GM03348 (cell line): ENCODE data around the gene ITPK1.
"Not testable (repeated sequence)": the region's sequence is repeated elsewhere in the genome, so short reads cannot be mapped to it uniquely, and the experiment has no call there.

Experiments
- DNase-seq: peaks from one replicate; pipeline ENCODE4 v3.0.0; 2012; ENCODE audit warnings: low spot score

Gene ITPK1

GRCh38 chr14:93084866-93085857 is 30.6 kb downstream of the ITPK1 start:
- no peak for DNase-seq

- no peak for DNase-seq
These were observed 31.3 kb downstream of the ITPK1 start for GRCh38 chr14:93084402-93084801.

DNA sequence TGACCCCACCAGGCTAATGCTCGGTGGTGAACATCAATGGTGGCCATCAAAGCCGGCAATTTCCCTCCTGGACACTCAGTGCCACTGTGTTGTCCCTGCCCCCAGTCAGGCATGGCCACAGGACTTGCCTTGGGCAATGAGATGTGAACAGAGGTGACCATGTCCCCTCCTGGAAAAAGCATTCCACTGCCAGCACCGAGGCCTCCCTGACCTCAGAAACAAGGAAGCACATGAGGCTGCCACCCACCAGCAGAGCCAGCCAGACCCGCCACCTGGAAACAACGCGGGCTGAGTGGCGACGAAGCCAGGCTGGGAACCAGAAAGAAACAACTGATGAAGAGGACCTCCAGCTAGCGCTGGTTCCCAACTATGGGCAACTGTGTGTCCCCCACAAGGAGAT is 31.8 kb downstream of the ITPK1 start:
- DNase-seq = no peak

- DNase-seq = no peak
These were observed 33.1 kb downstream of the ITPK1 start for GRCh38 chr14:93082576-93083001.

DNA sequence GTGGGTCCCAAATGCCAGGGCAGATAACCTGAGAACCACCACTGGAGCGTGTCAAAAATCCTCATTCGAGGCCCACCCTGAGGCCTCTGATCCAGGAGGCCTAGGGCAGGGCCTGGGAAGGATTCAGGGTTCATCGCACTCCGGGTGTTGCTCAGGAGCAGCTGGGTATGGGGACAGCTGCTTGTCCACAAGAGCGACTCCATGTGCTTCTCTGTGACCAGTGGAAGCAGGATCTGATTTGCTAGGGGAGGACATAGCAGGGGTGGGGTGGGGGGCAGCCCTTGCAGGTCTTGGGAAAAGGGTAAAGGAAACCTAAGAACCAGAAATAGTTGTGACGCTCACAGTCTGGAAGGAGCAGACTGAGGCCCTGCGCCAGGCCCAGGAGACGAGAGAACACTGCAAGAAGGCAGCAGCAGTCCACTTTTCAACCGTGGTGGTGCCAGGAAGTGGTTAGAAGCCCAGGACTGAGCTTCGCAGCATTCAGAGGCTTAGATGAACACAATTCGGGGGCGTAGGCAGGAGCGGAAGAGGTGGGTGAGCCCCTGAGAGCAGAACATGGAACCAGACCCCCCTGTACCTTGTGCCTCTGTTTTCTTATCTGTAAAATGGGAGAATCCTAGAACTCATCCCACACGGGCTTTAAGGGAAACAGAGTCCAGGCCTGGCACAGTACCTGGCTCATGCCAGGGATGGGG is 33.7 kb downstream of the ITPK1 start:
- DNase-seq = no peak

- no peak for DNase-seq
These were observed 35.8 kb downstream of the ITPK1 start for GRCh38 chr14:93079865-93080403.

DNA sequence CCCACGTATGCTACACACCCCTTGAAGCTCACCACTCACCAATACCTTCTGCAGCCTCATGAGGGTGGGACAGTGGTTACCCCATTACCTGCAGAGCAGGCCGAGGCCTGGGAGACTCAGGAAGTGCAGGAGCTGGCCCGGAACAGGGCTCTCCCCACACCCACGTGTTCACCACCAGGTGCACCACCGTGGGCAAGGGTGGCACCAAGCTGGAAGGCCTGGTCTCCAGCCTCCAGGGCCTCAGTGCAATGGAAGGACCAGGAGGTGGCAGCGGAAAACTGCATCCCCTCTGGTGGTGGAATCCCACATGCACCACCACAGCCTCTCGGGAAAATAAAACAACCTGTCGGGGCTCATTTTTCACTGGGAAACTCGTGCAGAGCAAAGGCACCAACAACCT is 36.4 kb downstream of the ITPK1 start:
- DNase-seq = no peak

DNA sequence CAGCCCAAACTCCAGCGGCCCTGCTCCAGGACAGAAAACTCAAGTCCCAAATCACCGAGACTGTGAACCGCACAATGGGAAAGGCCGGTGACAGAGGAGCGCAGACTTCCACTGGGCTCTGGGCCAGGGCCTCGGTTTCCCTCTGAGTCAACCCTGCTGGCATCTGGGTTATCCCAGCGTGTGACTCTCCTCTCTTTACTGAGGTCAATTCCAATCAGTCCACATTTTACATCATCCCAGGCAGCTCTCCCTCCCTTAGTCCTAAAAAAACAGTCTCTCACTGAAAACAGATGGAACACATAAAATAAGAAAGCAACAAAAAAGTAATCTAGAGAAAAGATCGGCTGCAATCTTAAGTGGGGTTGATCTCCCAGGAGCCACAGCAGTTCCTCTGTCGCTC is 36.9 kb downstream of the ITPK1 start:
- DNase-seq = peak; percentile 86

DNA sequence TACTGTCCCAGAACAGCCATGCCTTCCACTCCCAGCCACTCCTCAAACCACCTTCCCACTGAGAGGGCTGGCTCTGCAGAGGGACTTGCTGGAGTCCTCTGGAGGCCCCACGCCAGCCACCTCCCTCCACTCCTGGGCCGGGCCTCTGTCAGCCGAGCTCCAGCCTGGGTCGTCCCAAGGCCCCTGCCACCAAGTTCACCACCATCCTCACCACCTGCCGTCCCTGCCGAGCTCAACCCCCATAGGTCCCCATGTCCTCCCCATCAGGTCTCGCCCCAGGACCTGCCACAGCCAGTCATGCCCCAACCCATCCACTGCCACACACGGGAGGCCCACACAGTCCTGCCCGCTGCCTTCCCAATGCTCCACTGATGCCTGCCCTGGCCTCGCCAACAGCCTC is 39.0 kb downstream of the ITPK1 start:
- DNase-seq = no peak

DNA sequence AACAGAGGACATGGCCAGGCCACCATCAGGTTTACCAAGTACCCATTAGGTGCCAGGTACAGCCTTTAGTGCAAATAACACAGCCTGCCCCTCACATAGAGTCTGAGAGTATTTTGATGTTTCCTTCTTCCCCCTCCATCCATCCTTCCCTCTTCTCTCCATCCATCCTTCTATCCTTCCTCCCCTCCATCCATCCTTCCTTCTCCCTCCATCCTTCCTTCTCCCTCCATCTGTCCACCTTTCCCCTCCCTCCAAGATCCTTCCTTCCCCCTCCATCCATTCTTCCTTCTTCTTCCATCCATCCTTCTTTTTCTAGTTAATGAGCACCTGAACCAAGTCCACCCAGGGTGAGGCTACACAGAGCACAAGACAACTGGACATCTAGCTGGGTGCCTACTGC is 39.8 kb downstream of the ITPK1 start:
- DNase-seq = no peak

DNA sequence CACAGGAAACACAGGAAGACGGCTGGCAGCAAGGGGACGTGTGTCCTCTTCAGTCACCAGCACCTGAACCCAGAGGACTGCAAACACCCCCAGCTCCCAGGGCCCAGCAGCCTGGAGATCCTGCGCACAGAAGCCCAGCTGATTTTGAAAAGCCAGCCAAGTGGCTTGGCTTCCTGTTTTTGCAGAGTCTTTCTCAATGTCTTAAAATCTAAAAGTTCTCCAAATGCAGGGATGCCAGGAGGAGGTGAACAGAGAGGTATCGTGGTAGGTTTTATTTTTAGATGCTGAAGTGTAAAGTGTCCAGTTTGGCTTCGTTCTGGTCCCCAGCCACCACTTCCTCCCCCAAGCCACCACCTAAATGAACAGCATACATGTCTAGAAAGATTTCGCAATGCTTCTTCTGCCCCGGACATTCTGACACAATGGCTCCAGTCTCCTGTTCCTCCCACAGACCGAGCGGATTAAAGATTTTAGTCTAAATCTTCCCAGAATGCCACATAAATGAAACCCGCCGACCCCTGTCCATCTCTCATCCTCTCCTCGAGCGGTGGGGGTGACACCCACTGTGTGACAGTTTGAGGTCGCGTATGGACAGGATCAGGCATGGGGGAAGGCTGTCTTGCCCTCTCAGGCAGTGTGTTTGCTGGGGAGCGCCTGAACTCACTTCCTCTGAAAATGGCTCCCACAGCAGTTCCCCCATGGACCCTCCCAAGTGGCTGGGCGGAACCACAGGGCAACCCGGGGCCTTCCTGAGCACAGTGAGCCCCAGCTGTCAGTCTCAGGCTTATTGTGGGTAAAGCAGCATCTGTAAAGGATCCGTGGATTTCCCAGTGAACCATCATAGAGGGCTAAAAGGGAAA is 41.6 kb downstream of the ITPK1 start:
- peak; percentile 46 for DNase-seq

GRCh38 chr14:93073358-93073707 is 42.4 kb downstream of the ITPK1 start:
- DNase-seq = no peak

DNA sequence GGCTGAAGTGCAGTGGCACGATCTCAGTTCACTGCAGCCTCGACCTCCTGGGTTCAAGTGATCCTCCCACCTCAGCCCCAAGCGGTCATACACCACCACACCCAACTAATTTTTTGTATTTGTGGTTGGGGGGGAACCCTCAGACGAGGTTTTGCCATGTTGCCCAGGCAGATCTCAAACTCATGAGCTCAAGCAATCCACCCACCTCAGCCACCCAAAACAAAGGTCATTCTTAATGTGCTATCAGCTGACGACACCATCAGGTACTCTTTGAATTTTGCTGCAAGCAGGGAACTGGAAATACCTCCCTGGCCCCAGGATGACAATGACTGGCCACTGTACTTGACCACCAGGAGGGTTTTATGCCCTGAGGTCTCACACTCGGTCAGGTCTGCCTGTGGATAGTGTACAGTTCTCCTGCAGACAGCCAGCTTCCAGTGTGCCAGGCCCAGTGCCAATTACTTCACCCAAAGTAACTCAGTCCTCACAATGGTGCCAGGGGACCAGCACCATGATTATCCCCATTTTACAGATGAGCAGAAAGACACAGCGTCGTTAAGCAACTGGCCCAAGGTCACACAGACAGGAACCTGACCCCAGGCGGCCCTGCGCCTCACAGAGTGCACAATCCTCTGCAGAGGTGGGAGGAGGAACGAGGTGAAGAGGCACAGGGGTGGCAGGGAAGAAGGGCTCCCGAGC is 42.9 kb downstream of the ITPK1 start:
- no peak for DNase-seq

DNA sequence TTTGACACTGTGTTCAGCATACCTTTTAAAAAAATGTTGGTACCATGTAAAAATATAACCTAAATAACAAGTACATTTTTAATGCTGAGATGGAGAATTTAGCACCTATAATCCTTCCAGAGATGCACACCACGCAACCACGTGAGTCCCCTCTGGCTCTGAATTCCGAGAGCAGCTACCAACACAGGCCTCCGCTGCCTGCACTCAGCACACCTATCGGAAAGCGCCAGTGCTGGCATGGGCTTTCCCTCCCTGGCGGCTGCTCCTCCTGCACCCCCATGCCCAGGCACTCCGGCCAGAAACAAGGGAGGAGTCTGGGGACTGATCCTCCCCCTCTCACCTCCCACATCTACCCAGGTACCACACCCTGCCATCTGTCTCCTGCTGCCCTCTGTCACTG is 47.0 kb downstream of the ITPK1 start:
- DNase-seq = no peak

- no peak for DNase-seq
These were observed 48.6 kb downstream of the ITPK1 start for GRCh38 chr14:93067088-93067487.

DNA sequence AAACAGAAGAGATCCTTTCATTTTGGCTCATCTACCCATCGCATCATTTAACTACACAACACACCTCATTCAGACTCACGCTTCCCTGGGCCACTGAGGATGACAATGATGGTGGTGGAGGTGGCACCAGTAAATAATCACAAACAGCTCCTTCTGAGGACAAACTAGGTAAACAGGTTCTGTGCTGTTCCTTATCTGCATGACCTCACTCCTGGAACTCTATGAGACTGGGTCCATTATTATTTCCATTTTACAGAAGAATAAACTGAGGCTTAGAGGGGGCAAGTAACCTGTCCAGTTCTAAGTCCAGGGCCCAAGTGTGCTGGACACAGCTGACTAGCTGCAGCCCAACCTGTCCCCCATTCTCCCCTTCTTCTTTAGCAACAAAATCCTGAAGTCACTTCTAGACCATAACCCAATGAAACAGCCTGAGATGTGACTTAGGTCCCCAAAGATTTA is 50.4 kb downstream of the ITPK1 start:
- no peak for DNase-seq

GRCh38 chr14:93064411-93065271 is 51.1 kb downstream of the ITPK1 start:
- DNase-seq = peak; percentile 50

GRCh38 chr14:93063393-93063792 is 52.3 kb downstream of the ITPK1 start:
- no peak for DNase-seq

GRCh38 chr14:93062890-93063289 is 52.8 kb downstream of the ITPK1 start:
- DNase-seq = no peak

- DNase-seq = not testable (repeated sequence)
These were observed 53.7 kb downstream of the ITPK1 start for GRCh38 chr14:93062013-93062412.
